22Rv1 (cell line): ENCODE results near the gene ARHGAP18.

Source experiments
- H3K27ac ChIP-seq: fragments of 450-650 bp; 2 replicates; pipeline ENCODE4 v1.5.1; 2017
- CTCF ChIP-seq: fragments of 450-650 bp; IDR thresholded peaks from 2 replicates; pipeline ENCODE4 v1.5.1; 2017; ENCODE audit warnings: mild to moderate bottlenecking
- ZFX ChIP-seq: fragments of 450-650 bp; IDR thresholded peaks from 2 replicates; pipeline ENCODE4 v1.6.1; 2017; ENCODE audit warnings: antibody characterized with exemption, borderline replicate concordance

The ARHGAP18 gene

GRCh38 chr6:129641344-129641743, 68.6 kb downstream of the ARHGAP18 start:
- TF ChIP-seq ZFX (no peak), CTCF (no peak)
- no peak overlapping the region for H3K27ac ChIP-seq

- no peak for TF ChIP-seq CTCF
- TF ChIP-seq ZFX, result no peak
- no peak overlapping the region for H3K27ac ChIP-seq
Observed at GRCh38 chr6:129638686-129639085, 71.3 kb downstream of the ARHGAP18 start.

- no peak for TF ChIP-seq ZFX
- no peak for TF ChIP-seq CTCF
- no peak overlapping the region for H3K27ac ChIP-seq
Observed at GRCh38 chr6:129638055-129638684, 71.8 kb downstream of the ARHGAP18 start.

DNA sequence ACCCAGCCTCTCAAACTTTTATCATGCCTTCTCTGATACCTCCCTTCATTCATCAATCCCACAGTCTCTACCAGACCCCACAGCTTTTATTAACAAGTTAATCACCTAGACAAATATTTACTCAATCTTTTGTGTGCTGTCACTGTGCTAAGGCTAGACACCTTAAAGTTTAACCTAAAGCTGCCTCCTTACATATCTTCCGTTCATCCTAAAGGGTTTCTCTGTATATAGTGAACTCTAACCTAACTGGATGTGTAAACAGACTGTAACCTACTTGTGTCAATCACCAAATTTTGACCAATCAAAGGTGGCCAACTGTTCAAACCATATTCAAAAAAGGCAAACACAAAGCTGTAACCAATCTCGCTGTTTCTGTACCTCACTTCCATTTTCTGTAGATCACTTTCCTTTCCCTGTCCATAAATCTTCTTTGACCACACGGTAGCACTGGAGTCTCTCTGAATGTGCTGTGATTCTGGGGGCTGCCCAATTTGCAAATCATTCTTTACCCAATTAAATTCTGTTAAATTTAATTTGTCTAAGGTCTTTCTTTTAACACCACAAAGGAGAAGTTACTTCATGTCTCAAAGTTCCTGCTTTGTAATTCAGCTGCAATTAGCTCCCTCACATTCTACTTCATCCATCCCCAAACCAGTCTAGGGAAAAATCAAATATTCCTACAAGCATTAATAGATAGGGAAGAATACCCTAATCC, 72.5 kb downstream of the ARHGAP18 start:
- H3K27ac ChIP-seq, result no peak overlapping the region
- TF ChIP-seq CTCF, result no peak
- TF ChIP-seq ZFX, result no peak

DNA sequence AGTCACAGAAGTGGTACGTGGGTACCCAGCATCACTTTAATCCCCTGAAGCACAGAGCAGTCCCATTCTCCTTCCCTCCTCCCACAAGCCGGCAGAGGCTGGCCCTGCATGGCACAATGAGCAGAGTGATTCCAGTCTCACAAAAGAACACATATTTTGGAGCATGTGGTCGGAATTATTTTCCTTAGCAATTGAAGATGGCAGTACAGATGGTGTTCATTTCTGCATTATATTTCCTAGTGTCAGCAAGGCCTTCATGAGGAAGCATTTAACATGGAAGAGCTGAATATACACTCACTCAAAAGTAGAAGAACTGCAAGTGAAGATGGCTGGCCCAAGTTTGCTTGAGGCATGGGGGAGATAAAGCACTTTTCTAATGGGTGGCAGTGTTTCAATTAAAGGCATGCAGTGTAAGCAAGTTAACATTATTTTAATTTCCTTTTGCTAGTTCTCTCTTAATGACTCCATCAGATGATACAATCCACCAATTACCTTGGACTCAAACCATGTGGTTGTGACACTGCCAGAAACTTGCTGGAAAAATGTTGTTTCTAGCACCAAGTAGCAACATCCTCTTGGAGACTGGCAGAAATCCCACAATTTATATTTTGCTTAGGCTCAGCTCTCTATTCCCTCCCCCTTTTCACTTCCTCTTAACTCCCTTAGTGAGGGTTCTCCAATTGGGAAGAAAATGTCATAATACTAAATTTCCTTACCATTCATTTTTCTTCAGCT, 74.4 kb downstream of the ARHGAP18 start:
- no peak overlapping the region for H3K27ac ChIP-seq
- TF ChIP-seq ZFX (no peak), CTCF (no peak)

- H3K27ac ChIP-seq, result no peak overlapping the region
Observed at GRCh38 chr6:129634411-129635230, 75.4 kb downstream of the ARHGAP18 start.

More at GRCh38 chr6:129634411-129635230, 75.4 kb downstream of the ARHGAP18 start:
- TF ChIP-seq ZFX (no peak), CTCF (no peak)
